ENCODE data around the gene CYP2D6.
"Not testable (repeated sequence)": the region's sequence is repeated elsewhere in the genome, so short reads cannot be mapped to it uniquely, and the experiment has no call there.

CYP2D6 gene

GRCh38 chr22:42158456-42159132 is 28.0 kb upstream of the CYP2D6 start:
- no peak for DNase-seq (ENCODE audit: low read depth in 2 of 2)

GRCh38 chr22:42156598-42156997 is 26.0 kb upstream of the CYP2D6 start:
- no peak for DNase-seq (ENCODE audit: low read depth in 2 of 2)

DNA sequence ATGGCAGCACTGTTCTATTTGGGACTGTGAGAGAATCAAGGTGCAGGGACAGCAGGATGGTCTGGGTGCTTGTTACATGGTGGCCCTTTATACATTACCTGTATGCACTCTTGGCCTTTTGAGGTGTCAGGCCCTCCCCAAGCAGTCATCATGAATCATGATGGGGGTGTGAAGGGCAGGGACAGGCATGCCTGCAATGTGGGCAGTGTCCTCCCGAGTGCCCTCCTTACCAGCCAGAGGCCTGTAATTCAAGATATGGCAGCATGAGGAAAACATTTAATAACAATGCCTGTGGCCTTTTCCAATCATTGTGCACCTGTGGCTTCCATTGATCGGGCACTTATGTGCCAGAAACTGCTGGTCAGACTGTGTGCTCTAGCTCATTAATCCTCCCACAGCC is 25.5 kb upstream of the CYP2D6 start:
- DNase-seq (ENCODE audit: low read depth in 2 of 2): no peak

DNA sequence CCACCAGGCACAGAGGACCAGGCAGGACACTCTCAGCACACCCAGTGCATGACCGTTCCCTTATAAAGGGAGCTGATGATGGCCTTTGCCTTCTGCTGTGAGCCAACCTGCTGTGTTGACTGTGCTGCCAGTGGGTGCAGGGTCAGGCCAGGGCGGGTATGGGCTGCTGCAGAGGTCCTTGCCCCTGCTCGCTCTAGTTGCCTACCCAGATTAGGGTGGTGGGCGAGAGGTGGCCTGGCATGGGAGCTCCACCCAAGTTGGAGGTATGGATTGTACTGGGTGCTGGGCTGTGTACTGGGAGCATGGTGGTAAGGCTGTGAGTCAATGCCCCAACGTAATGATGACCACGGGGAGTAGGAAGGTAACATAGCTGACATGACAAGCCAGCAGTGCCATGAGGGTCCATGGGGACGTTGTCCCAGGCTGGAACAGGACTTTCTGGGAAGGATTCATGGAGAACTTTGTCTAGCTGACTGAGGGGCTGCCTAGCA is 24.5 kb upstream of the CYP2D6 start:
- no peak for DNase-seq (ENCODE audit: low read depth in 2 of 2)

DNA sequence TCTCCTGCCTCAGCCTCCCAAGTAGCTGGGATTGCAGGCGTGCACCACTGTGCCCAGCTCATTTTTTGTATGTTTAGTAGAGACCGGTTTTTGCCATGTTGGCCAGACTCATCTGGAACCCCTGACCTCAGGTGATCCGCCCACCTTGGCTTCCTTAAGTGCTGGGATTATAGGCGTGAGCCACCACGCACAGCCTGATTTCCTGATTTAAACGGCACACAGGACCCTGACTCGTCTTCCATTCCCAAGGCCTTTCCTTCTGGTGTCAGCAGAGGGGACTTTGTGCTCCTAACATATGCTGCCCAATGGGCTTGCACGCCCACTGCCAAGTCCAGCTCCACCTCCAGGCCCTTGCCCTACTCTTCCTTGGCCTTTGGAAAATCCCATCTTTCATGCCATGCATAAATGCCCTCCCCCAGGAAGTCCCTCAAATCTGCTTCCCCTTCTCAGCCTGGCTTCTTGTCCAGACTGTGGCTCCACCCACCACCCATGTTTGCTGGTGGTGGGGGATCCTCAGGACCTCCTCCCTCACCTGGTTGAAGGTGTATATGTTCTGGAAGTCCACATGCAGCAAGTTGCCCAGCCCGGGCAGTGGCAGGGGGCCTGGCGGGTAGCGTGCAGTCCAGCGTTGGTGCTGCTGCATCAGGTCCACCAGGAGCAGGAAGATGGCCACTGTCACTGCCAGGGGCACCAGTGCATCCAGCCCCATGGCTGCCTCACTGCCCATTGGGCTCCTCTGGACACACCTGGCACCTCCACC is 23.9 kb upstream of the CYP2D6 start:
- no peak for DNase-seq (ENCODE audit: low read depth in 2 of 2)

DNA sequence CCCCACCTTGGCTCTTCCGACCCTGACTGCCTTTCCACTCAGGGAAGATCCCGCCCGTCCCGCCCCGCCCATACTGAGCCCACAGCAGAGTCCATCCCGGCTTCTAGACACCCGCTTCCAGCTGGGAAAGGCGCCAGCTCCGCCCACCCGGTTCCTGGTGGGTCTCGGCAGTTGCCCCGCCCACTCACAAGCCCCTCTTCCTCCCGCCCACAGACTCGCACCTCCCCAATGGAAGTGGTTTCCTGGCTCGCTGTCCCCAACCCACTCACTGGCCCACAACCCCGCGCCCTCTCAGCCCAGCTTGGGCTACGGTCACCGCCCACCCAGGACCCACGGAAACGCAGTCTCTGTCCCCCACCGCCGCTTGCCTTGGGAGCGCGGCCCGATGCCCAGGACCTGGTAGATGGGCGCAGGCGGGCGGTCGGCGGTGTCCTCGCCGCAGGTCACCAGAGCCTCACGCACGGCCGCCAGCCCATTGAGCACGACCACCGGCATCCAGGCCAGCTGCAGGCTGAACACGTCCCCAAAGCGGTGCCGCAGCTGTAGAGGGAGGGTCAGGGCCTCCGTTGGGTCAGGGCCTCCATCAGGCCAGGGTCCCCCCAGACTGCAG is 22.2 kb upstream of the CYP2D6 start:
- DNase-seq (ENCODE audit: low read depth in 2 of 2): no peak

GRCh38 chr22:42151924-42152635 is 21.5 kb upstream of the CYP2D6 start:
- DNase-seq (ENCODE audit: low read depth in 2 of 2): no peak

DNA sequence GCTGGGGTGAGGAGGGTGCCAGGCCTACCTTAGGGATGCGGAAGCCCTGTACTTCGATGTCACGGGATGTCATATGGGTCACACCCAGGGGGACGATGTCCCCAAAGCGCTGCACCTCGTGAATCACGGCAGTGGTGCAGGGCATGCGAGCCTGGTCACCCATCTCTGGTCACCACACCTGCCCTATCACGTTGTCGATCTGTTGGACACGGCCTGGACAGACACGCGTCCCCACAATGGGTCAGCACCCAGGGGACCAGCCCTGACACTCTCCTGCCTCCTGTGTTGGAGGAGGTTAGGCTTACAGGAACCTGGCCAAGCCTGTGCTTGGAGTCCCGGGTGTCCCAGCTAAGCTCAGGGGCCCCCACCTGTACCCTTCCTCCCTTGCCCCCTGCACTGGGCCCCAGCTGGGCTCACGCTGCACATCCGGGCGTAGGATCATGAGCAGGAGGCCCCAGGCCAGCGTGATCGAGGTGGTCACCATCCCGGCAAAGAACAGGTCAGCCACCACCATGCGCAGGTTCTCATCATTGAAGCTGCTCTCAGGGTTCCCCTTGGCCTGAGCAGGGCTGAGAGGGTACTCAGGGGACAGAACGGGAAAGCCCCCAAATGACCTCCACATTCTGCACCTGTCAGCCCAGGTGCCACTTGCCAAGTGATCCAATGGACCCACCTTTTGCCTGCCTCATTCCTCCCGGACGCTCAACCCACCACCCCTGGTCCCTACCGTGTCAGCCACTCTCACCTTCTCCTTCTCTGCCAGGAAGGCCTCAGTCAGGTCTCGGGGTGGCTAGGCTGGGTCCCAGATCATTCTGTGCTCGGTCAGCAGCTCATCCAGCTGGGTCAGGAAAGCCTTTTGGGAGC is 20.3 kb upstream of the CYP2D6 start:
- no peak for DNase-seq (ENCODE audit: low read depth in 2 of 2)

GRCh38 chr22:42149798-42150197 is 19.2 kb upstream of the CYP2D6 start:
- DNase-seq (ENCODE audit: low read depth in 2 of 2): not testable (repeated sequence)

DNA sequence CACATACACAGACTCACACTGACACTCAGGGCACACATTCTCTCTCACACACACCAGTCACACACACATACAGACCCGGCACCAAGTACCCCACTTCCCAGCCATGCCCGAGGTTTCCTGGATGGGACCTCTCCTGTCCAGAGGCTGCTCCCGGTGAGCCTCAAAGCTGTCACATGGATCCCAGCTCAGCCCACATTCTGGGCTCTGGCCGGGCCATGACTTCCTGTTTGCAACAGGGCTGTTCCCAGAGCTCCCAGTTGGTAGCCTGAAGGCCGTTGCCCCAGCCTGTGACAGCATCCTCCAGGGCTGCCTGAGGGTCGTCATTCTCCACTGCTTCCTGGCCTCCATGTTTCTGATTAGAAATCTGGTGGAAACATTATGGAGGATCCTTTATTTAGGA is 14.6 kb upstream of the CYP2D6 start:
- no peak for DNase-seq (ENCODE audit: low read depth in 2 of 2)

DNA sequence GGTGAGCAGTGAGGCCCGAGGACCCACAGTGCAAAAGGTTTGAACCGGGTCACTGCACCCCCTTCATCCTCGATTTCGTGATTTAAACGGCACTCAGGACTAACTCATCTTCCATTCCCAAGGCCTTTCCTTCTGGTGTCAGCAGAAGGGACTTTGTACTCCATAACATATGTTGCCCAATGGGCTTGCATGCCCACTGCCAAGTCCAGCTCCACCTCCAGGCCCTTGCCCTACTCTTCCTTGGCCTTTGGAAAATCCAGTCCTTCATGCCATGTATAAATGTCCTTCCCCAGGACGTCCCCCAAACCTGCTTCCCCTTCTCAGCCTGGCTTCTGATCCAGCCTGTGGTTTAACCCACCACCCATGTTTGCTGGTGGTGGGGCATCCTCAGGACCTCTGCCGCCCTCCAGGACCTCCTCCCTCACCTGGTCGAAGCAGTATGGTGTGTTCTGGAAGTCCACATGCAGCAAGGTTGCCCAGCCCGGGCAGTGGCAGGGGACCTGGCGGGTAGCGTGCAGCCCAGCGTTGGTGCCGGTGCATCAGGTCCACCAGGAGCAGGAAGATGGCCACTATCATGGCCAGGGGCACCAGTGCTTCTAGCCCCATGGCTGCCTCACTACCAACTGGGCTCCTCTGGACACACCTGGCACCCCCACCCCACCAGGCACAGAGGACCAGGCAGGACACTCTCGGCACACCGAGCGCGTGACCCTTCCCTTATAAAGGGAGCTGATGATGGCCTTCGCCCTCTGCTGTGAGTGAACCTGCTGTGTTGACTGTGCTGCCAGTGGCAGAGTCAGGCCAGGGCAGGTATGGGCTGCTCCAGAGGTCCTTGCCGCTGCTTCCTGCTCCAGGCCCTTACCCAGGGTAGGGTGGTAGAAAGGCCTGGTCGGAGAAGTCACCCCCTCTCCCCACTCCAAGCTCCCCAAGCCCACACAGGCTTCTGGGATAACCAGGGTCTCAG is 13.5 kb upstream of the CYP2D6 start:
- DNase-seq (ENCODE audit: low read depth in 2 of 2): not testable (repeated sequence)

GRCh38 chr22:42142771-42143461 is 12.3 kb upstream of the CYP2D6 start:
- DNase-seq (ENCODE audit: low read depth in 2 of 2): no peak

- DNase-seq (ENCODE audit: low read depth in 2 of 2): not testable (repeated sequence)
These were observed 10.9 kb upstream of the CYP2D6 start for GRCh38 chr22:42141307-42142057.

- DNase-seq (ENCODE audit: low read depth in 2 of 2): not testable (repeated sequence)
These were observed 9.5 kb upstream of the CYP2D6 start for GRCh38 chr22:42140153-42140552.

DNA sequence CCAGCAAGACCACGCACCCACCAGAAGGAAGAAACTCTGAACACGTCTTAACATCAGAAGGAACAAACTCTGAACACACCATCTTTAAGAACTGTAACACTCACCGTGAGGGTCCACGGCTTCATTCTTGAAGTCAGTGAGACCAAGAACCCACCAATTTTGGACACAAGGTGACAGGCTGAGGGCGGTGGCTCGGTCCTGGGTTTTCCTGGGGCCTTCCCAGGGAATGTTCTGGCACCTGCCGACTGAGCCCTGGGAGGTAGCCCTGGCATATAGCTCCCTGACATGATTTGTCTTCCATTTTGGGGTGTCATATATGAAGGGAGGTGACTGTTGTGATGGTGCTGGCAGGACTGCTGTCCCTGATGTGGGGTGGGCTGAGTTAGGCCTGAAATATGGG is 8.9 kb upstream of the CYP2D6 start:
- DNase-seq (ENCODE audit: low read depth in 2 of 2): not testable (repeated sequence)

- no peak for DNase-seq (ENCODE audit: low read depth in 2 of 2)
These were observed 8.4 kb upstream of the CYP2D6 start for GRCh38 chr22:42138972-42139371.

- DNase-seq (ENCODE audit: low read depth in 2 of 2): no peak
These were observed 7.6 kb upstream of the CYP2D6 start for GRCh38 chr22:42138122-42138770.

DNA sequence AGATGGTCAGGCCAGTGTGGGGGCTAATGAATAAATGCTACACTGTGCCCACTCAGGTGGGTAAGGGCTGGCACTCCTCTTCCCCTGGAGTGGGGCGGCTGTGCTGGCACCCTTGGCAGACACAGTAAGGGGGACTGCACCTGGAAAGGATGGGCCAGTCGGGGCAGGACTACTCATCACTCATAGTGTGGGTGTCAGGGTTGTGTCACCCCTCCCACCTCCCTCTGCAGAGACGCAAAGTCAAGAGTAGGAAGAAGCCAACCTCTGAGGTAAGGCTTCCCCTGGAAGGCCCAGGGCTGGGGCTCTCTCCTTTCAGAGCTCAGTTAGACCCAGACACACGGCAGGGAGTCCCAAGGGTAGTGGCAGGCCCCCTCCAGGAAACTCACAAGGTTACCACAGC is 5.1 kb upstream of the CYP2D6 start:
- DNase-seq (ENCODE audit: low read depth in 2 of 2): not testable (repeated sequence)
